ENCODE measurements around the gene PXT1.

PXT1 gene

GRCh38 chr6:36361071-36361470 is 81.6 kb downstream of the PXT1 start:
- no peaks in the 10 kb centered on the region for H3K9me3 ChIP-seq (ENCODE audit: control insufficient read depth, low read length)
- no peak overlapping the region for H3K9ac ChIP-seq (ENCODE audit: low read length)
- no peaks in the 10 kb centered on the region for H3K27me3 ChIP-seq (ENCODE audit: control insufficient read depth, insufficient read depth, low read length)
- peaks cover 36% of the 10 kb centered on the region for H3K4me1 ChIP-seq (ENCODE audit: control insufficient read depth, insufficient read depth, low read length)
- H3K36me3 ChIP-seq (ENCODE audit: control insufficient read depth, insufficient read depth, low read length): no peaks in the 10 kb centered on the region
- no peak overlapping the region for H3K4me3 ChIP-seq (ENCODE audit: low read length)

GRCh38 chr6:36360241-36361054 is 82.2 kb downstream of the PXT1 start:
- Histone ChIP-seq H3K4me3 (ENCODE audit: low read length) (no peak overlapping the region), H3K4me1 (ENCODE audit: control insufficient read depth, insufficient read depth, low read length) (peaks cover 33% of the 10 kb centered on the region), H3K9ac (ENCODE audit: low read length) (no peak overlapping the region), H3K9me3 (ENCODE audit: control insufficient read depth, low read length) (no peaks in the 10 kb centered on the region), H3K27me3 (ENCODE audit: control insufficient read depth, insufficient read depth, low read length) (no peaks in the 10 kb centered on the region), H3K36me3 (ENCODE audit: control insufficient read depth, insufficient read depth, low read length) (no peaks in the 10 kb centered on the region)

GRCh38 chr6:36358226-36358915 is 84.3 kb downstream of the PXT1 start:
- Histone ChIP-seq H3K9me3 (ENCODE audit: control insufficient read depth, low read length) (no peaks in the 10 kb centered on the region), H3K36me3 (ENCODE audit: control insufficient read depth, insufficient read depth, low read length) (no peaks in the 10 kb centered on the region), H3K4me1 (ENCODE audit: control insufficient read depth, insufficient read depth, low read length) (peaks cover 21% of the 10 kb centered on the region), H3K27me3 (ENCODE audit: control insufficient read depth, insufficient read depth, low read length) (no peaks in the 10 kb centered on the region), H3K4me3 (ENCODE audit: low read length) (no peak overlapping the region), H3K9ac (ENCODE audit: low read length) (no peak overlapping the region)

DNA sequence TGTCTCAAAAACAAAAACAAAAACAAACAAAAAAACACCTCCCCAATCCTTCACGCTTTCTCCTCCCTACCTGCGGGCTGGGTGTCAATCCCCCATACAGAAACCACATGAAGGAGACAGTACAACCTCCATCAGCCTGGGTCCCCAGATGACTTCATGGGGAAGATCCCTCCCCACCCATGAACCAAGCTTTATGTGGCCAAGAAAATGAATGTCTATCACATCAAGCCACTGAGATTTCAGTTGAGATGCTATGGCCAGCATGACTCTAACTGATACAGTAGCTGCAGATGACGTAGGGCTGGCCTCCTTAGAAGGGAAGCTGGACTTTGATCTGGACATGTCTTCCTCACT is 84.8 kb downstream of the PXT1 start:
- Histone ChIP-seq H3K36me3 (ENCODE audit: control insufficient read depth, insufficient read depth, low read length) (no peaks in the 10 kb centered on the region), H3K9me3 (ENCODE audit: control insufficient read depth, low read length) (no peaks in the 10 kb centered on the region), H3K4me1 (ENCODE audit: control insufficient read depth, insufficient read depth, low read length) (peaks cover 18% of the 10 kb centered on the region), H3K9ac (ENCODE audit: low read length) (no peak overlapping the region), H3K4me3 (ENCODE audit: low read length) (no peak overlapping the region), H3K27me3 (ENCODE audit: control insufficient read depth, insufficient read depth, low read length) (no peaks in the 10 kb centered on the region)

GRCh38 chr6:36355819-36356218 is 86.8 kb downstream of the PXT1 start:
- Histone ChIP-seq H3K9me3 (ENCODE audit: control insufficient read depth, low read length) (no peaks in the 10 kb centered on the region), H3K27me3 (ENCODE audit: control insufficient read depth, insufficient read depth, low read length) (no peaks in the 10 kb centered on the region), H3K4me3 (ENCODE audit: low read length) (no peak overlapping the region), H3K36me3 (ENCODE audit: control insufficient read depth, insufficient read depth, low read length) (no peaks in the 10 kb centered on the region), H3K4me1 (ENCODE audit: control insufficient read depth, insufficient read depth, low read length) (peaks cover 31% of the 10 kb centered on the region), H3K9ac (ENCODE audit: low read length) (no peak overlapping the region)

DNA sequence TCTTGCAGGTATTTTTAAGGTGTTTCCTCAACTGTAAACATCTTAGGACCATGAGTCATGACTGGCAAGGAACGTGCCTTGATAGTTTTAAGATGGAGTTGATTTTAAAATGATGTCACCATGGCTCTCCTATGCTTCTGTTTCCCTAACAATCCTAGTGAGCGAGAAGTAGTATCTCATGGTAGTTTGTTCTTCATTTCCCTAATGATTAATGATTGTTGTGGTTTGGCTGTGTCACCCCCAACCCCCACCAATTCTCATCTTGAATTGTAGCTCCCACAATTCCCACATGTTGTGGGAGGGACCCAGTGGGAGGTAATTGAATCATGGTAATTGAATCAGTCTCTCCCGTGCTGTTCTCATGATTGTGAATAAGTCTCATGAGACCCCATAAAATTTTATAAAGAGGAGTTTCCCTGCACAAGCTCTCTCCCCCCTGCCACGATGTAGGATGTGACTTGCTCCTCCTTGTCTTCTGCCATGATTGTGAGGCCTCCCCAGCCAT is 89.2 kb downstream of the PXT1 start:
- Histone ChIP-seq H3K27me3 (ENCODE audit: control insufficient read depth, insufficient read depth, low read length) (no peaks in the 10 kb centered on the region), H3K36me3 (ENCODE audit: control insufficient read depth, insufficient read depth, low read length) (no peaks in the 10 kb centered on the region), H3K4me3 (ENCODE audit: low read length) (no peak overlapping the region), H3K9me3 (ENCODE audit: control insufficient read depth, low read length) (no peaks in the 10 kb centered on the region), H3K4me1 (ENCODE audit: control insufficient read depth, insufficient read depth, low read length) (peaks cover 36% of the 10 kb centered on the region), H3K9ac (ENCODE audit: low read length) (no peak overlapping the region)

DNA sequence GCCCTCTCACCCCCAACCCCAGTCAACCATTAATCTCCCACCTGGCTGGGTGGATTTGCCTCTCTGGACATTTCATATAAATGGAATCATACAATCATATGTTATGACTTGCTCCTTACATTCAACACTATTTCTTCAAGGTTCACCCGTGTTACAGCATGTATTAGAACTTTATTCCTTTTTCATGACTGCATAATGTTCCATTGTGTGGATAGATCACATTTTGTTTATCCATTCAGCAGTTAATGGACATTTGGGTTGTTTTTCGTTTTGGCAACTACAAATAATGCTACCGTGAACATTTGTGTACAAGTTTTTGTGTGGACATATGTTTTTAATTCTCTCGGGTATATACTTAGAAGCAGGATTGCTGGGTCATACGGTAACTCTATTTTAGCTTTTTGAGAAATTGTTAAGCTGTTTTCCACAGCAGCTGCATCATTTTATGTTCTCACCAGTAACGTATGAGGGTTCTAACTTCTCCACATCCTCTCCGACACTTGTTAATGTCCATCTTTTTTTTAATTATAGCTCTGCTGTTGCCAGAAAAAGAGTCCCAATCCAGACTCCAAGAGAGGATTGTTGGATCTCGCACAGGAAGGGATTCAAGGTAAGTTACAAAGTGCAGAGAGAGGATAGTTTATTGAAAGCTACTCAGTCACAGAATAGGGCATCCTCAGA is 90.0 kb downstream of the PXT1 start:
- H3K4me3 ChIP-seq (ENCODE audit: low read length): no peak overlapping the region
- H3K27me3 ChIP-seq (ENCODE audit: control insufficient read depth, insufficient read depth, low read length): no peaks in the 10 kb centered on the region
- no peaks in the 10 kb centered on the region for H3K36me3 ChIP-seq (ENCODE audit: control insufficient read depth, insufficient read depth, low read length)
- no peaks in the 10 kb centered on the region for H3K9me3 ChIP-seq (ENCODE audit: control insufficient read depth, low read length)
- H3K9ac ChIP-seq (ENCODE audit: low read length): no peak overlapping the region
- peaks cover 35% of the 10 kb centered on the region for H3K4me1 ChIP-seq (ENCODE audit: control insufficient read depth, insufficient read depth, low read length)

GRCh38 chr6:36350681-36351571 is 91.7 kb downstream of the PXT1 start:
- H3K36me3 ChIP-seq (ENCODE audit: control insufficient read depth, insufficient read depth, low read length): no peaks in the 10 kb centered on the region
- peaks cover 40% of the 10 kb centered on the region for H3K4me1 ChIP-seq (ENCODE audit: control insufficient read depth, insufficient read depth, low read length)
- no peak overlapping the region for H3K4me3 ChIP-seq (ENCODE audit: low read length)

DNA sequence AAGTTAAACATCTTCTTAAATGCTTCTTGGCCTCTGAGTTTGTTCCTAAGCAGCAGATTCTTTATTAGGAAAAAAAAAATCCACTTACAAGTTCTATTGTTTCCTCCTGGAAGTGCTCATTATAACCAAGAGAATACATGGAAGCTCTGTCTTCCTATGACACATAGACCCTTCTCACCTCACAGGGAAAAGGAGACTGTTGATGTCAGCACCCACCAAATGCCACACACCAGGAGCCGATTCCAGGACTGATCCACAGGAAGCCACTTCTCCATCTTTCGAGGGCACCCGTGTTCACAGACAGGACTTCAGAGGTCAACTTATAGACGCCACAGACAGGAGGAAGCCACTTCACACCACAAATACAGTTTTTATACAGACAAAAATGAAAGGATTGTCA is 92.6 kb downstream of the PXT1 start:
- Histone ChIP-seq H3K27me3 (ENCODE audit: control insufficient read depth, insufficient read depth, low read length) (no peaks in the 10 kb centered on the region), H3K4me1 (ENCODE audit: control insufficient read depth, insufficient read depth, low read length) (peaks cover 40% of the 10 kb centered on the region), H3K9me3 (ENCODE audit: control insufficient read depth, low read length) (no peaks in the 10 kb centered on the region), H3K36me3 (ENCODE audit: control insufficient read depth, insufficient read depth, low read length) (no peaks in the 10 kb centered on the region), H3K4me3 (ENCODE audit: low read length) (no peak overlapping the region), H3K9ac (ENCODE audit: low read length) (no peak overlapping the region)

More at GRCh38 chr6:36350681-36351571, 91.7 kb downstream of the PXT1 start:
- Histone ChIP-seq H3K9ac (ENCODE audit: low read length) (no peak overlapping the region), H3K9me3 (ENCODE audit: control insufficient read depth, low read length) (no peaks in the 10 kb centered on the region), H3K27me3 (ENCODE audit: control insufficient read depth, insufficient read depth, low read length) (no peaks in the 10 kb centered on the region)

- Histone ChIP-seq H3K36me3 (ENCODE audit: control insufficient read depth, insufficient read depth, low read length) (no peaks in the 10 kb centered on the region), H3K9me3 (ENCODE audit: control insufficient read depth, low read length) (no peaks in the 10 kb centered on the region), H3K9ac (ENCODE audit: low read length) (no peak overlapping the region), H3K4me1 (ENCODE audit: control insufficient read depth, insufficient read depth, low read length) (peaks cover 40% of the 10 kb centered on the region), H3K27me3 (ENCODE audit: control insufficient read depth, insufficient read depth, low read length) (no peaks in the 10 kb centered on the region), H3K4me3 (ENCODE audit: low read length) (no peak overlapping the region)
These were observed 93.4 kb downstream of the PXT1 start for GRCh38 chr6:36349240-36349639.

DNA sequence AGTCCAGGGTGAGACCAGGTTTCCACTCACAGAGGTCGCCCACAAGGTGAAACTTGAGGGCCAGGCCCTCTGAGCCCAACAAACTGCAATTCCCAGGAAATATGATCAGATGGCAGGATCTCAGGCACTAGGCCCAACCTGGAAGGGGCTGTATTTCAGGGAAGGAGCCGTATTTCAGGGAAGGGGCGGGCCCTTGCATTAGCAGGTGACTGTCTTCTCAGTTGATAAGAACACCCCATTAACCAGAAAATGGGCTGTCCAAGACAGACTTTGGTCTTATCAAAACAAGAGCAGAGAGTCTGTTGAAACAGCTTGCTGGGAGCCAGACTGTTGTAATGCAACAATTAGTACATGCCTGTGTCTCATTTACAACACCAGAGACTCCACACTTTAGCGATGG is 95.0 kb downstream of the PXT1 start:
- Histone ChIP-seq H3K27me3 (ENCODE audit: control insufficient read depth, insufficient read depth, low read length) (no peaks in the 10 kb centered on the region), H3K4me3 (ENCODE audit: low read length) (no peak overlapping the region), H3K9ac (ENCODE audit: low read length) (no peak overlapping the region), H3K36me3 (ENCODE audit: control insufficient read depth, insufficient read depth, low read length) (no peaks in the 10 kb centered on the region), H3K9me3 (ENCODE audit: control insufficient read depth, low read length) (no peaks in the 10 kb centered on the region), H3K4me1 (ENCODE audit: control insufficient read depth, insufficient read depth, low read length) (peaks cover 40% of the 10 kb centered on the region)
